AG04449 (cell line): ENCODE results near the gene DPY19L1.
"Not testable (repeated sequence)": the region's sequence is repeated elsewhere in the genome, so short reads cannot be mapped to it uniquely, and the experiment has no call there.

Experiments used
- CTCF ChIA-PET: fragments of 350-600 bp; formaldehyde crosslinking; extraction: SDS; loops from one replicate; lab custom pipeline; 2021; ENCODE audit warnings: antibody characterized with exemption; lab: Yijun Ruan, JAX
- POLR2A ChIA-PET: fragments of 400-600, 350-600 bp; formaldehyde crosslinking; extraction: SDS; loops from one replicate; lab custom pipeline; 2020; ENCODE audit warnings: antibody characterized with exemption, inconsistent platforms; lab: Yijun Ruan, JAX
- DNase-seq: peaks from one replicate; pipeline ENCODE4 v3.0.0-alpha.2; 2010; ENCODE audit warnings: low read depth, low spot score
- H3K4me3 ChIP-seq: 2 replicates; pipeline ENCODE4 v1.5.1; 2011; ENCODE audit warnings: low read depth, mild to moderate bottlenecking, control low read depth, low read length
- CTCF ChIP-seq: IDR thresholded peaks from one replicate; pipeline ENCODE4 v1.5.1; 2011; ENCODE audit warnings: mild to moderate bottlenecking, moderate library complexity, low read length, control low read depth, inconsistent platforms; ENCODE audit not compliant: insufficient read depth; ENCODE audit errors: missing control alignments

DPY19L1 gene

DNA sequence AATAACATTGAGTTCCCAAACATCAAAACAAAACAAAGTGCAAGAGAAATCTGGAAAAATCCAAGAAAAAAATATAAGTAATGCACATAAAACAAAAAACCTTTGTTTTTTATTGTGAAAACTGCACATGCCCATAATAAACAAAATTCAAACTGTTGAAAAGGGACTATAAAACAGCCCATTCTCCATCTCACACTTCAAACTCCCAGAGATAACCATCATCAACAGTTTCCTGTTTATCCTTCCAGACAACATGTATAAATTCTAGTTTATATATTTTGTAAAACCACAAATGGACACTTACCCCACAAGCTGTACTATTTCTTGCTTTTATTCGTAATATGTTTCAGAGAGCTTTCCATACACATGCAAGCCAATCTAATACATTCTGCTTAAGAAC lies 79.3 kb downstream of the DPY19L1 start:
- ChIA-PET CTCF (no interaction called here), POLR2A (no interaction called here)
- TF ChIP-seq CTCF = no peak
- DNase-seq = no peak
- no peak overlapping the region for H3K4me3 ChIP-seq

GRCh38 chr7:34952822-34953221 lies 84.5 kb downstream of the DPY19L1 start:
- ChIA-PET POLR2A (no interaction called here), CTCF (no interaction called here)
- no peak overlapping the region for H3K4me3 ChIP-seq
- TF ChIP-seq CTCF = no peak
- DNase-seq = no peak

- H3K4me3 ChIP-seq = no peak overlapping the region
- ChIA-PET POLR2A (no interaction called here), CTCF (interaction anchor here (0.9 to 1.2 kb wide), 2 partner anchors 22 to 125 kb away, joined by 3 to 4 read pairs; no protein-coding TSS in a partner anchor)
- DNase-seq = peak; percentile 31
- TF ChIP-seq CTCF = no peak
These were observed 87.9 kb downstream of the DPY19L1 start for GRCh38 chr7:34949361-34949760.

GRCh38 chr7:34947427-34947826 lies 89.9 kb downstream of the DPY19L1 start:
- DNase-seq, H3K4me3 ChIP-seq, POLR2A ChIA-PET, CTCF ChIA-PET: not testable (repeated sequence)

DNA sequence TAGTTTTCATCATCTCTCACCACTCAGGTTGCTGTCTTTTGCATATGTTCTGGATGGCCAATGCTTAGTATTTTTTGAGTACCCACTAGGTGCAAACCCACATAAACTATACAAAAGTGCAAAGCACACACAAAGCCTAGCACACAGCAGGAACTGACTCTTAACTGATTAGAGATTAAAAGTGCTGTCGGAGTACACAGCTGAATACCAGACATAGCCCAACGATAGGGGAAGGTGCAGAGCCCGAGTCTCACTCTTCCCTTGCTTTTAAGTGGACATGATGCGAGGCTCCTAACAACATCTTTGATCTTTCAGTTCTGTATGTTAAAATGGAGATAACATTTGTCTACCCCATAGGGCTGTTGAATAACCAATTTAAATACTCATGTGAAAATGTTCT lies 90.8 kb downstream of the DPY19L1 start:
- CTCF ChIA-PET = no interaction called here
- DNase-seq = no peak
- no peak overlapping the region for H3K4me3 ChIP-seq
- no peak for TF ChIP-seq CTCF
- POLR2A ChIA-PET = no interaction called here

DNA sequence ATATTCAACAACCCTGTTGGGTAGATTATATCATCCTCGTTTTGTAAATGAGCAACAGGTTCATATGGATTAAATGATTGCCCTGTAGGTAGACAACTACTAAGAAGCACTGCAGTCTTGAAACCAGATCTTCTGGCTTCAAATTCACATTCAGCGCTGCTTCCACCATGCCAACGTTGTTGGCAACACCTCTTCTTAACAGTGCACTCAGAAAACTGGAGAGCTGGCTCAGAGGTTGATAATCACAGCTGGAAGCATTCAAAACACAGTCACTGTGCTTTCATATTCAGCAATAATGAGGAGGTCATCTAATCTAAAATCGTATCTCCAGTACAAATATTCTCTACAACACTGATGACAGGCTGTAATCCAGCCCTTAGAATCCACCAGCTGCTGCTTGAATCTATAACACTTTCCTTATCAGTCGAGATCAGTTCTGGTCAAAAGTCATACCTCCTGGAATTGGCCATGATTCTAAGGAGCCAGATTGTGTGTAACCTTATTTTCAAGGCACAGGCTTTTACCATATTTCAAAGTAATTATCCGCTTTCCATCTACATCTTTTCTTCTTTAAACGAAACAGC lies 91.3 kb downstream of the DPY19L1 start:
- DNase-seq, H3K4me3 ChIP-seq, POLR2A ChIA-PET, CTCF ChIA-PET: not testable (repeated sequence)

DNA sequence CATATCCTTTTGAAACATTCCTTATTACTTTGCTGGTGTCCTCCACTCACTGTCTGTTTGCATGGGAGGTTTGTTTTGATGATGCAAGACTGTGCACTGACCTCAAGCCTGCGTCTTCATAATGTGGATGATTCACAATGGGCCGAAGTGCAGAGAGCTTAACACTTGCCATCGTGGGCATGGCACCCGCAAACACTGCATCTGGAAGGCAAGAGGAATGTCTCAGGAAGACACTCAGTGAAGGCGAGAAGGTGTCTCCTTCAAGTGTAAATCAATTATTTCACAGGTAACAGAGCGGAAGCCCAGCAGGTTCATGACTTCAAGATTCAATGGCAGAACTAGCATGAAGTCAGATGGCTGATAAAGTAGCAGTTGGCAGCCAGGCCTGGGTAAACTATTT lies 98.1 kb downstream of the DPY19L1 start:
- ChIA-PET CTCF (interaction anchor here (1.5 kb wide), 1 partner anchor 11 kb away, joined by 8 read pairs; no protein-coding TSS in a partner anchor), POLR2A (no interaction called here)
- no peak overlapping the region for H3K4me3 ChIP-seq
- peak; percentile 55 for DNase-seq
- no peak for TF ChIP-seq CTCF

DNA sequence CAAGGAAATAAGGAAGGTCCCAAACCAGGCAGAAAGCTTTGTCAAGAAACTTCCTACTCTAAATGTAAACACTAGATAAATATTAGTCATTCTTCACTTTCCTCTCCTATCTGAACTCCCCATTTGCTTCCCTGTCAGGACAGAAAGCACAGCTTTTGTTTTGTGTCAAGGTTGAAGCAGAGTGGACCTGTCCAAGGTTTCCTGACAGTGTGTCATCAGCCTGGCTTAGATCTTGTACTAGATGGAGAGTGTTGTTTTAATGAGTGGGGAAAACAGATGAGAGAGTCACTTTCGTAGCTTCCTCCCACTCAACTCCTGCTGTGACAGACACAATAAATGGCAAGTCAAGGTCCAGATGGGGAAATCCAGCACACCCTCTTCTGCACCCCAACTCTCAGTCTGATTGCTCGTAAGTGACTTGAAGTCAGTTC lies 101.5 kb downstream of the DPY19L1 start:
- CTCF ChIA-PET, H3K4me3 ChIP-seq, DNase-seq, POLR2A ChIA-PET: not testable (repeated sequence)
